ENCODE measurements around the gene KRTAP10-9. TPM values are rescaled to one million over a fixed set of nuclear protein-coding genes. Genes with fewer than 3 reads are reported as not detected.

KRTAP10-9 gene
- total and polyA plus RNA-seq, 2 of the 8 experiments (the other 6 are each of a cell fraction or from before 2014, with no cell fraction given), result not detected

DNA sequence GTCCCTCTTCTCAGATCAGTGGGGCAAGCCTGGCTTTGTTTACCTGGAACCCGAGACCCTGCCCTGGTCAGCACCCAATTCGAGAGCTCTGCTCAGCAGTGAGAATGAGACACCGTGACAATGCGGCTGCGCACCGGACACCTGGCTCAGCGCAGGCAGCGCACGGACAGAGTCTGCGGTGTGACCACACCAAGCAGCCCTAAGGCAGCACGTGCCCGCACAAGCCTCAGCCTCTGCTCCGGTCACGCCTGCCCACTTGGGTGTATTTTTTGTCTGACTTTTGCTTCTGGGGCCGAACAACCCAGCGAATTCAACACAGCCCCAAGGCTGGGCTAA lies 10.3 kb upstream of the KRTAP10-9 start (continued):
- TF ChIP-seq, protein P1, sequence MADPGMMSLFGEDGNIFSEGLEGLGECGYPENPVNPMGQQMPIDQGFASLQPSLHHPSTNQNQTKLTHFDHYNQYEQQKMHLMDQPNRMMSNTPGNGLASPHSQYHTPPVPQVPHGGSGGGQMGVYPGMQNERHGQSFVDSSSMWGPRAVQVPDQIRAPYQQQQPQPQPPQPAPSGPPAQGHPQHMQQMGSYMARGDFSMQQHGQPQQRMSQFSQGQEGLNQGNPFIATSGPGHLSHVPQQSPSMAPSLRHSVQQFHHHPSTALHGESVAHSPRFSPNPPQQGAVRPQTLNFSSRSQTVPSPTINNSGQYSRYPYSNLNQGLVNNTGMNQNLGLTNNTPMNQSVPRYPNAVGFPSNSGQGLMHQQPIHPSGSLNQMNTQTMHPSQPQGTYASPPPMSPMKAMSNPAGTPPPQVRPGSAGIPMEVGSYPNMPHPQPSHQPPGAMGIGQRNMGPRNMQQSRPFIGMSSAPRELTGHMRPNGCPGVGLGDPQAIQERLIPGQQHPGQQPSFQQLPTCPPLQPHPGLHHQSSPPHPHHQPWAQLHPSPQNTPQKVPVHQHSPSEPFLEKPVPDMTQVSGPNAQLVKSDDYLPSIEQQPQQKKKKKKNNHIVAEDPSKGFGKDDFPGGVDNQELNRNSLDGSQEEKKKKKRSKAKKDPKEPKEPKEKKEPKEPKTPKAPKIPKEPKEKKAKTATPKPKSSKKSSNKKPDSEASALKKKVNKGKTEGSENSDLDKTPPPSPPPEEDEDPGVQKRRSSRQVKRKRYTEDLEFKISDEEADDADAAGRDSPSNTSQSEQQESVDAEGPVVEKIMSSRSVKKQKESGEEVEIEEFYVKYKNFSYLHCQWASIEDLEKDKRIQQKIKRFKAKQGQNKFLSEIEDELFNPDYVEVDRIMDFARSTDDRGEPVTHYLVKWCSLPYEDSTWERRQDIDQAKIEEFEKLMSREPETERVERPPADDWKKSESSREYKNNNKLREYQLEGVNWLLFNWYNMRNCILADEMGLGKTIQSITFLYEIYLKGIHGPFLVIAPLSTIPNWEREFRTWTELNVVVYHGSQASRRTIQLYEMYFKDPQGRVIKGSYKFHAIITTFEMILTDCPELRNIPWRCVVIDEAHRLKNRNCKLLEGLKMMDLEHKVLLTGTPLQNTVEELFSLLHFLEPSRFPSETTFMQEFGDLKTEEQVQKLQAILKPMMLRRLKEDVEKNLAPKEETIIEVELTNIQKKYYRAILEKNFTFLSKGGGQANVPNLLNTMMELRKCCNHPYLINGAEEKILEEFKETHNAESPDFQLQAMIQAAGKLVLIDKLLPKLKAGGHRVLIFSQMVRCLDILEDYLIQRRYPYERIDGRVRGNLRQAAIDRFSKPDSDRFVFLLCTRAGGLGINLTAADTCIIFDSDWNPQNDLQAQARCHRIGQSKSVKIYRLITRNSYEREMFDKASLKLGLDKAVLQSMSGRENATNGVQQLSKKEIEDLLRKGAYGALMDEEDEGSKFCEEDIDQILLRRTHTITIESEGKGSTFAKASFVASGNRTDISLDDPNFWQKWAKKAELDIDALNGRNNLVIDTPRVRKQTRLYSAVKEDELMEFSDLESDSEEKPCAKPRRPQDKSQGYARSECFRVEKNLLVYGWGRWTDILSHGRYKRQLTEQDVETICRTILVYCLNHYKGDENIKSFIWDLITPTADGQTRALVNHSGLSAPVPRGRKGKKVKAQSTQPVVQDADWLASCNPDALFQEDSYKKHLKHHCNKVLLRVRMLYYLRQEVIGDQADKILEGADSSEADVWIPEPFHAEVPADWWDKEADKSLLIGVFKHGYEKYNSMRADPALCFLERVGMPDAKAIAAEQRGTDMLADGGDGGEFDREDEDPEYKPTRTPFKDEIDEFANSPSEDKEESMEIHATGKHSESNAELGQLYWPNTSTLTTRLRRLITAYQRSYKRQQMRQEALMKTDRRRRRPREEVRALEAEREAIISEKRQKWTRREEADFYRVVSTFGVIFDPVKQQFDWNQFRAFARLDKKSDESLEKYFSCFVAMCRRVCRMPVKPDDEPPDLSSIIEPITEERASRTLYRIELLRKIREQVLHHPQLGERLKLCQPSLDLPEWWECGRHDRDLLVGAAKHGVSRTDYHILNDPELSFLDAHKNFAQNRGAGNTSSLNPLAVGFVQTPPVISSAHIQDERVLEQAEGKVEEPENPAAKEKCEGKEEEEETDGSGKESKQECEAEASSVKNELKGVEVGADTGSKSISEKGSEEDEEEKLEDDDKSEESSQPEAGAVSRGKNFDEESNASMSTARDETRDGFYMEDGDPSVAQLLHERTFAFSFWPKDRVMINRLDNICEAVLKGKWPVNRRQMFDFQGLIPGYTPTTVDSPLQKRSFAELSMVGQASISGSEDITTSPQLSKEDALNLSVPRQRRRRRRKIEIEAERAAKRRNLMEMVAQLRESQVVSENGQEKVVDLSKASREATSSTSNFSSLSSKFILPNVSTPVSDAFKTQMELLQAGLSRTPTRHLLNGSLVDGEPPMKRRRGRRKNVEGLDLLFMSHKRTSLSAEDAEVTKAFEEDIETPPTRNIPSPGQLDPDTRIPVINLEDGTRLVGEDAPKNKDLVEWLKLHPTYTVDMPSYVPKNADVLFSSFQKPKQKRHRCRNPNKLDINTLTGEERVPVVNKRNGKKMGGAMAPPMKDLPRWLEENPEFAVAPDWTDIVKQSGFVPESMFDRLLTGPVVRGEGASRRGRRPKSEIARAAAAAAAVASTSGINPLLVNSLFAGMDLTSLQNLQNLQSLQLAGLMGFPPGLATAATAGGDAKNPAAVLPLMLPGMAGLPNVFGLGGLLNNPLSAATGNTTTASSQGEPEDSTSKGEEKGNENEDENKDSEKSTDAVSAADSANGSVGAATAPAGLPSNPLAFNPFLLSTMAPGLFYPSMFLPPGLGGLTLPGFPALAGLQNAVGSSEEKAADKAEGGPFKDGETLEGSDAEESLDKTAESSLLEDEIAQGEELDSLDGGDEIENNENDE (IDR thresholded peaks at IDR 0.05; ENCODE audit: insufficient replicate concordance, low read length), result no peak
- TF ChIP-seq GABPA (IDR thresholded peaks at IDR 0.05; ENCODE audit: borderline replicate concordance, insufficient read depth, low read length), result no peak
- no peak for TF ChIP-seq SIN3A (conservative IDR thresholded peaks at IDR 0.05 in 1 of 2, IDR thresholded peaks at IDR 0.05 in 1 of 2; ENCODE audit: low read depth in 1 of 2, low read length in 2 of 2)
- TF ChIP-seq SRF (IDR thresholded peaks at IDR 0.05; ENCODE audit: low read depth, low read length), result no peak
- TF ChIP-seq SAP30 (IDR thresholded peaks at IDR 0.05; ENCODE audit: insufficient read depth, insufficient replicate concordance, low read length), result no peak
- no peak for TF ChIP-seq SP1 (IDR thresholded peaks at IDR 0.05; ENCODE audit: low read depth, low read length)
- no peak for TF ChIP-seq TCF12 (IDR thresholded peaks at IDR 0.05; ENCODE audit: low read depth, low read length)

Data from H1 (cell line).